ENCODE measurements around the gene AQP12A. TPM values are rescaled to one million over a fixed set of nuclear protein-coding genes. Genes with fewer than 3 reads are reported as not detected.
A peak's percentile ranks its signal among the peaks of the same experiment; 100 is the strongest.
"Not testable (repeated sequence)": the region's sequence is repeated elsewhere in the genome, so short reads cannot be mapped to it uniquely, and the experiment has no call there.

AQP12A gene, protein sequence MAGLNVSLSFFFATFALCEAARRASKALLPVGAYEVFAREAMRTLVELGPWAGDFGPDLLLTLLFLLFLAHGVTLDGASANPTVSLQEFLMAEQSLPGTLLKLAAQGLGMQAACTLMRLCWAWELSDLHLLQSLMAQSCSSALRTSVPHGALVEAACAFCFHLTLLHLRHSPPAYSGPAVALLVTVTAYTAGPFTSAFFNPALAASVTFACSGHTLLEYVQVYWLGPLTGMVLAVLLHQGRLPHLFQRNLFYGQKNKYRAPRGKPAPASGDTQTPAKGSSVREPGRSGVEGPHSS
- not detected for total RNA-seq

- H3K9me3 ChIP-seq; H3K4me3 ChIP-seq; H3K4me1 ChIP-seq; H3K27me3 ChIP-seq; H3K36me3 ChIP-seq; H3K27ac ChIP-seq; intact Hi-C loops (cut with DNase I; ENCODE audit: low total_unique reads); DNase-seq (ENCODE audit: low spot score in 2 of 2): not testable (repeated sequence)
Measured at GRCh38 chr2:240691631-240692420, at the start of gene AQP12A. Gene AQP12A, plus strand, starts transcription at chr2:240691866. Its CDS starts 48 bp downstream, at chr2:240691914.

DNA sequence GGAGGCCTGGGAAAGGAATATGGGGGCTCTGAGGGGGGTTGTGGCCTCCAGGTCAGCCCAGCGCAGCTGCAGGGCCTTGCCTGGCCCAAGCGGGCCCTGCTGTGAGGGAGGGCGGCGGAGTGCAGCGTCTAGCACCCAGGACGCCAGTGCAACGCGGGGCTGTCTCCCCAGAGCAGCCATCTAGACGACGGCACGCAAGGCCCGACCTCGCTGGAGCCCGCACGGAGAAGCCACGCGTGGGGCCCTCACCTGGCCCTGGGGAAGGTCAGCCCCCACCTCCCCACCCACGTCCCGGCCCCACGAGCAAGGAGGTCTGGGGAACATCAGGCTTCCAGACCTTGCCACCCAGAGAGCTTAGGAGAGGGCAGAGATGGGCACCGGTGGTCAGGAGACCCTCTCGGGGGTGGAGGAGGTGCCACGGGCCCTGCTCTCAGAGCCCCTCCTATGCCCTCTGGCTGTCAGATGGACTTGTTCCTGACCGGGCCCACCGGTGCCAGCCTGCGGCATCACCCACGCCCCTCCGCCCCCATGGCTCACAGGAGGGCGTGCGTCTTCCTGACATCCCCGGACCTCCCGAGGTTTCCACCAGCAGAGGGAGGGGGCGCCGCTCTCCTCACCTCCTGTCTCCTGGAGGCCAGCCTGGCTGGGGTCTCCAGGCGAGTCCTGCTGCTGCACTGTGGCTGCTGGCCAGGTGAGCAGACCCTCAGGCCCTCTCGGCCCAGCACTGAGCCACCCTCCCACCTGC, 49.4 kb upstream of the AQP12A start:
- TF ChIP-seq CTCF (IDR thresholded peaks at IDR 0.05): no peak
- no peak for TF ChIP-seq POLR2AphosphoS5 (IDR thresholded peaks at IDR 0.05)
- TF ChIP-seq POLR2A (IDR thresholded peaks at IDR 0.05): no peak
- DNase-seq (ENCODE audit: low spot score in 2 of 2): no peak
- no peak overlapping the region for H3K4me3 ChIP-seq

GRCh38 chr2:240642806-240643092, 48.9 kb upstream of the AQP12A start:
- Histone ChIP-seq H3K36me3 (no peaks in the 10 kb centered on the region), H3K4me3 (no peak overlapping the region), H3K27ac (no peak overlapping the region), H3K9me3 (no peaks in the 10 kb centered on the region), H3K4me1 (no peaks in the 10 kb centered on the region), H3K27me3 (peaks cover 0 to 50% of the 10 kb centered on the region in 2 donors)
- intact Hi-C loops (cut with DNase I; ENCODE audit: low total_unique reads): no loop called here
- no peak for TF ChIP-seq POLR2A (IDR thresholded peaks at IDR 0.05)
- no peak for TF ChIP-seq POLR2AphosphoS5 (IDR thresholded peaks at IDR 0.05)
- no peak for TF ChIP-seq CTCF (IDR thresholded peaks at IDR 0.05)
- peak in 1 of 2 donors; percentile 6 for DNase-seq (ENCODE audit: low spot score in 2 of 2)

More for the DNA sequence above, 49.4 kb upstream of the AQP12A start:
- Histone ChIP-seq H3K27me3 (peaks cover 0 to 45% of the 10 kb centered on the region in 2 donors), H3K27ac (no peak overlapping the region), H3K36me3 (no peaks in the 10 kb centered on the region), H3K4me1 (no peaks in the 10 kb centered on the region), H3K9me3 (no peaks in the 10 kb centered on the region)
- intact Hi-C loops (cut with DNase I; ENCODE audit: low total_unique reads): no loop called here

DNA sequence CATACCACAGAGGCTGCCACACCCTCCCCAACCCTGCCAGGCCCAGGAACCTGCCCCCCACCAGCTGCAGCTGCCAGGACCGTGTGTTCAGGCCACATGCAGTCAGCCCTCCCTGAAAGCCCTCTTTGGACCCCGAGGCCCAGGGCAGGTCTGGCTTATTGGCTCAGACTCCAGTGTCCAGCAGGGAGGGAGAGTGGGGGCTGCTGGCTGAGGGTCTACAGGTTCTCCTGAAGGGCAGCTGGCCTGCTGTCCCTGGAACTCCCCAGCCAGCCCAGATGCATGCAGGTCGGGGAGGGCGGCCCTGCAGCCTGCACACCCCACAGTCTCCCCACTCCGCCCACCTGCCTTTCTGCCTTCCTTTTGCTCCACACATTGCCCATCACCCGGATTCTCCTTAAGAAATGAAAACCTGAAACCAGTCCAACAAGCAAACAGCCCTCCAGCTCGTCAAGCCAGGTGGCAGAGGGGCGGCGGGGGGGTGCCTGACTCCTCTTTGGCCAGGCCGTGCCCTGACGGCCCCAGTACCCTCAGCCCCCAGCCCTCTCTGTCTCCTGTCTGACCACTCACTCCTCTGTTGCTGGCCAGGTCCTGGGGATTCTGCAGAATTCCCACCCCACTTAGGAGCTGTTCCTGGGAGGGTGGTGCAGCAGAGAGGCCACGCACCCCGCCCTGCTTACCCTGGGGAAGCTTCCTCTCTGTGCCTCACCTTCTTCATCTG, 48.4 kb upstream of the AQP12A start:
- no peaks in the 10 kb centered on the region for H3K36me3 ChIP-seq
- no peak overlapping the region for H3K4me3 ChIP-seq
- H3K4me1 ChIP-seq: no peaks in the 10 kb centered on the region
- H3K9me3 ChIP-seq: no peaks in the 10 kb centered on the region
- peaks cover 0 to 55% of the 10 kb centered on the region in 2 donors for H3K27me3 ChIP-seq
- no peak overlapping the region for H3K27ac ChIP-seq
- TF ChIP-seq CTCF (IDR thresholded peaks at IDR 0.05) (no peak), POLR2A (IDR thresholded peaks at IDR 0.05) (no peak), POLR2AphosphoS5 (IDR thresholded peaks at IDR 0.05) (no peak)
- intact Hi-C loops (cut with DNase I; ENCODE audit: low total_unique reads): no loop called here
- DNase-seq (ENCODE audit: low spot score in 2 of 2): peak in 1 of 2 donors; percentile 5

GRCh38 chr2:240643811-240644150, 47.9 kb upstream of the AQP12A start:
- no peak for DNase-seq (ENCODE audit: low spot score in 2 of 2)
- H3K9me3 ChIP-seq: no peaks in the 10 kb centered on the region
- no peaks in the 10 kb centered on the region for H3K4me1 ChIP-seq
- no peak overlapping the region for H3K27ac ChIP-seq
- H3K4me3 ChIP-seq: no peak overlapping the region
- intact Hi-C loops (cut with DNase I; ENCODE audit: low total_unique reads): no loop called here
- peaks cover 0 to 59% of the 10 kb centered on the region in 2 donors for H3K27me3 ChIP-seq
- no peaks in the 10 kb centered on the region for H3K36me3 ChIP-seq
- TF ChIP-seq POLR2A (IDR thresholded peaks at IDR 0.05): no peak
- no peak for TF ChIP-seq CTCF (IDR thresholded peaks at IDR 0.05)
- no peak for TF ChIP-seq POLR2AphosphoS5 (IDR thresholded peaks at IDR 0.05)
